Measurements from ENCODE around the gene PARVG. TPM values are rescaled to one million over a fixed set of nuclear protein-coding genes. Genes with fewer than 3 reads are reported as not detected.

The PARVG gene
- polyA plus RNA-seq, 2 of the 4 experiments (the other 2 are of a cell fraction): not detected

GRCh38 chr22:44181033-44181911 lies 547 bp downstream of the PARVG start:
- no peak overlapping the region for H3K27ac ChIP-seq
- ChIA-PET POLR2A (interaction anchor here (0.6 kb wide), 1 partner anchor 10 kb away, joined by 3 read pairs; no protein-coding TSS in a partner anchor), CTCF (no interaction called here)
- 79% methylated on average over 22 of the region's 40 CpGs for WGBS (ENCODE audit: missing lambda C conversion rate)
- H3K9me3 ChIP-seq: no peaks in the 10 kb centered on the region
- H3K4me3 ChIP-seq: no peak overlapping the region
- H3K4me1 ChIP-seq: no peaks in the 10 kb centered on the region
- no peak for ATAC-seq
- FAIRE-seq: no peak
- no peak for DNase-seq (ENCODE audit: low read depth in 1 of 2, low spot score in 1 of 2)
- no peak overlapping the region for H3K4me2 ChIP-seq
- TF ChIP-seq GATA3 (IDR thresholded peaks at IDR 0.05; ENCODE audit: borderline replicate concordance) (no peak), JUNB (IDR thresholded peaks at IDR 0.05) (no peak), FOXS1 (CRISPR knock-in tag; IDR thresholded peaks at IDR 0.05) (no peak), POLR2AphosphoS2 (conservative IDR thresholded peaks at IDR 0.05; ENCODE audit: low read length) (no peak), PBX3 (IDR thresholded peaks at IDR 0.05) (no peak), KDM5A (IDR thresholded peaks at IDR 0.05) (no peak), HMGXB4 (CRISPR knock-in tag; IDR thresholded peaks at IDR 0.05; ENCODE audit: borderline replicate concordance) (no peak), EHMT2 (IDR thresholded peaks at IDR 0.05; ENCODE audit: low read depth) (no peak), ESRRA (IDR thresholded peaks at IDR 0.05; ENCODE audit: borderline replicate concordance, low read length) (no peak), NFE2L2 (conservative IDR thresholded peaks at IDR 0.05; ENCODE audit: low read length) (no peak), HOXB5 (CRISPR knock-in tag; IDR thresholded peaks at IDR 0.05) (no peak), HOXB13 (CRISPR knock-in tag; IDR thresholded peaks at IDR 0.05; ENCODE audit: low read depth) (no peak), FOSB (CRISPR knock-in tag; IDR thresholded peaks at IDR 0.05) (no peak), CBX8 (IDR thresholded peaks at IDR 0.05) (no peak), CHD4 (IDR thresholded peaks at IDR 0.05; ENCODE audit: borderline replicate concordance) (no peak), MAX (IDR thresholded peaks at IDR 0.05) (no peak)

- no peaks in the 10 kb centered on the region for H3K9me3 ChIP-seq
- ChIA-PET POLR2A (no interaction called here), CTCF (no interaction called here)
- H3K4me1 ChIP-seq: no peaks in the 10 kb centered on the region
- H3K4me3 ChIP-seq: no peak overlapping the region
- no CpG with 5 or more reads among the region's 17 CpGs for WGBS (ENCODE audit: missing lambda C conversion rate)
- TF ChIP-seq RFX5 (IDR thresholded peaks at IDR 0.05): no peak
- ATAC-seq (no peak), DNase-seq (ENCODE audit: low read depth in 1 of 2, low spot score in 1 of 2) (no peak), FAIRE-seq (no peak)
- no peak overlapping the region for H3K27ac ChIP-seq
- H3K4me2 ChIP-seq: no peak overlapping the region
These were observed 1.3 kb downstream of the PARVG start for GRCh38 chr22:44181912-44182587.

GRCh38 chr22:44182588-44183286 lies 2.0 kb downstream of the PARVG start:
- ChIA-PET POLR2A (no interaction called here), CTCF (interaction anchor here (1.0 kb wide), 1 partner anchor 159 kb away, joined by 3 read pairs; the partner anchor contains the start of gene PARVB)
- ATAC-seq (no peak), DNase-seq (ENCODE audit: low read depth in 1 of 2, low spot score in 1 of 2) (no peak), FAIRE-seq (no peak)
- Histone ChIP-seq H3K4me1 (no peaks in the 10 kb centered on the region), H3K9me3 (no peaks in the 10 kb centered on the region), H3K4me2 (no peak overlapping the region), H3K4me3 (no peak overlapping the region), H3K27ac (no peak overlapping the region)
- 68% methylated on average over 17 of the region's 17 CpGs for WGBS (ENCODE audit: missing lambda C conversion rate)
- TF ChIP-seq CHD4 (IDR thresholded peaks at IDR 0.05; ENCODE audit: borderline replicate concordance) (no peak), BHLHE40 (IDR thresholded peaks at IDR 0.05; ENCODE audit: low read depth, low read length) (no peak), SREBF2 (IDR thresholded peaks at IDR 0.05) (no peak), PBX3 (IDR thresholded peaks at IDR 0.05) (no peak), EHF (CRISPR knock-in tag; IDR thresholded peaks at IDR 0.05) (no peak), CTCF (IDR thresholded peaks at IDR 0.05) (no peak), TP53 (CRISPR knock-in tag; IDR thresholded peaks at IDR 0.05) (no peak), SMC3 (IDR thresholded peaks at IDR 0.05) (no peak), PHF8 (IDR thresholded peaks at IDR 0.05; ENCODE audit: borderline replicate concordance, low read depth) (no peak), MYC (IDR thresholded peaks at IDR 0.05; ENCODE audit: borderline replicate concordance, low read length) (no peak), HOXB5 (CRISPR knock-in tag; IDR thresholded peaks at IDR 0.05) (no peak)

Measured in A549 (cell line).